Loucy (cell line): Measurements from ENCODE around the gene CRTC1.

Source experiments
- H2AFZ ChIP-seq: fragments of 200-600 bp; sonication (generic); 2 replicates; pipeline ENCODE4 v1.6.0; 2016; ENCODE audit warnings: antibody characterized with exemption, mild to moderate bottlenecking, low read length, moderate library complexity
- H3F3A ChIP-seq: fragments of 200-600 bp; 2 replicates; pipeline ENCODE4 v1.6.0; 2016; ENCODE audit warnings: antibody characterized with exemption, low read depth, mild to moderate bottlenecking
- H3K27me3 ChIP-seq: fragments of 200-600 bp; sonication (generic); 2 replicates; pipeline ENCODE4 v1.6.1; 2014; ENCODE audit warnings: low read length, mild to moderate bottlenecking; ENCODE audit not compliant: insufficient read depth, poor library complexity, severe bottlenecking
- H3K36me3 ChIP-seq: fragments of 200-600 bp; sonication (generic); 2 replicates; pipeline ENCODE4 v1.6.1; 2016; ENCODE audit warnings: low read length; ENCODE audit not compliant: insufficient read depth
- H3K4me1 ChIP-seq: fragments of 200-600 bp; sonication (generic); 2 replicates; pipeline ENCODE4 v1.5.1; 2014; ENCODE audit warnings: low read length, mild to moderate bottlenecking; ENCODE audit not compliant: insufficient read depth, poor library complexity, severe bottlenecking
- H3K4me2 ChIP-seq: fragments of 200-600 bp; sonication (generic); 2 replicates; pipeline ENCODE4 v1.6.0; 2014; ENCODE audit warnings: antibody characterized with exemption, low read length, low read depth, mild to moderate bottlenecking; ENCODE audit not compliant: poor library complexity, severe bottlenecking
- H3K4me3 ChIP-seq: fragments of 200-600 bp; sonication (generic); 2 replicates; pipeline ENCODE4 v1.5.1; 2014; ENCODE audit warnings: low read length, mild to moderate bottlenecking, mixed read lengths; ENCODE audit not compliant: poor library complexity, severe bottlenecking
- H3K79me2 ChIP-seq: fragments of 200-600 bp; sonication (generic); 2 replicates; pipeline ENCODE4 v1.6.1; 2014; ENCODE audit warnings: low read length; ENCODE audit not compliant: insufficient read depth
- H3K9ac ChIP-seq: fragments of 200-600 bp; sonication (generic); 2 replicates; pipeline ENCODE4 v1.6.0; 2014; ENCODE audit warnings: mild to moderate bottlenecking, low read depth, low read length, moderate library complexity; ENCODE audit not compliant: poor library complexity, severe bottlenecking
- H3K9me2 ChIP-seq: fragments of 200-600 bp; sonication (generic); replicated peaks from 2 replicates; pipeline ENCODE4 v1.6.1; 2016; ENCODE audit warnings: low read depth, low read length, mixed read lengths
- H3K9me3 ChIP-seq: fragments of 200-600 bp; sonication (generic); 2 replicates; pipeline ENCODE4 v1.6.1; 2014; ENCODE audit warnings: mild to moderate bottlenecking, antibody characterized with exemption, low read length, low read depth; ENCODE audit not compliant: insufficient read depth
- H4K20me1 ChIP-seq: fragments of 200-600 bp; sonication (generic); 2 replicates; pipeline ENCODE4 v1.6.0; 2014; ENCODE audit warnings: antibody characterized with exemption, low read length, mild to moderate bottlenecking; ENCODE audit not compliant: insufficient read depth, poor library complexity, severe bottlenecking
- CTCF ChIP-seq: fragments of 200-600 bp; sonication (generic); conservative IDR thresholded peaks from 2 replicates; pipeline ENCODE4 v1.5.1; 2014; ENCODE audit warnings: mild to moderate bottlenecking, antibody characterized with exemption, low read length
- EZH2phosphoT487 ChIP-seq: fragments of 200-600 bp; IDR thresholded peaks from 2 replicates; pipeline ENCODE4 v1.6.1; 2018; ENCODE audit warnings: antibody characterized with exemption, mild to moderate bottlenecking, moderate library complexity, borderline replicate concordance

CRTC1 gene

GRCh38 chr19:18672044-18672451 is 11.4 kb upstream of the CRTC1 start:
- no peaks in the 10 kb centered on the region for H3K79me2 ChIP-seq

GRCh38 chr19:18672606-18673337 is 10.7 kb upstream of the CRTC1 start:
- Histone ChIP-seq H3K4me1 (peaks cover 2% of the 10 kb centered on the region), H3K9ac (no peak overlapping the region), H3K4me2 (no peak overlapping the region), H3K79me2 (no peaks in the 10 kb centered on the region), H3K4me3 (no peak overlapping the region), H3K36me3 (peaks cover 24% of the 10 kb centered on the region; the same call in 1 of the 2 replicates), H3K27me3 (no peaks in the 10 kb centered on the region), H3K9me2 (no peaks in the 10 kb centered on the region), H3K9me3 (no peaks in the 10 kb centered on the region), H3F3A (no peaks in the 10 kb centered on the region), H2AFZ (no peak overlapping the region), H4K20me1 (no peaks in the 10 kb centered on the region)
- TF ChIP-seq CTCF, result no peak; the same call in 1 of the 2 replicates
- no peak for TF ChIP-seq EZH2phosphoT487

More at GRCh38 chr19:18672044-18672451, 11.4 kb upstream of the CRTC1 start:
- Histone ChIP-seq H3K4me3 (no peak overlapping the region), H3K27me3 (no peaks in the 10 kb centered on the region), H3K9me2 (no peaks in the 10 kb centered on the region), H3K4me2 (no peak overlapping the region), H3K9ac (no peak overlapping the region), H3K4me1 (no peaks in the 10 kb centered on the region), H3F3A (no peaks in the 10 kb centered on the region), H3K36me3 (peaks cover 25% of the 10 kb centered on the region; the same call in 1 of the 2 replicates), H3K9me3 (no peaks in the 10 kb centered on the region), H4K20me1 (no peaks in the 10 kb centered on the region), H2AFZ (no peak overlapping the region)
- TF ChIP-seq CTCF (no peak), EZH2phosphoT487 (no peak)

GRCh38 chr19:18674616-18675015 is 8.9 kb upstream of the CRTC1 start:
- H3K9me2 ChIP-seq, result no peaks in the 10 kb centered on the region
- H3K4me3 ChIP-seq, result no peak overlapping the region
- no peak overlapping the region for H2AFZ ChIP-seq
- no peaks in the 10 kb centered on the region for H3K79me2 ChIP-seq
- H3F3A ChIP-seq, result no peaks in the 10 kb centered on the region
- no peaks in the 10 kb centered on the region for H4K20me1 ChIP-seq
- TF ChIP-seq EZH2phosphoT487, result no peak
- TF ChIP-seq CTCF, result no peak
- peaks cover 6% of the 10 kb centered on the region; the same call in 1 of the 2 replicates for H3K36me3 ChIP-seq
- no peak overlapping the region for H3K9ac ChIP-seq
- H3K4me2 ChIP-seq, result no peak overlapping the region
- H3K27me3 ChIP-seq, result no peaks in the 10 kb centered on the region
- H3K9me3 ChIP-seq, result no peaks in the 10 kb centered on the region
- peaks cover 10% of the 10 kb centered on the region for H3K4me1 ChIP-seq
